Adrenal gland (tissue), 12 donors: Measurements from ENCODE around the gene SEC24D. TPM values are rescaled to one million over a fixed set of nuclear protein-coding genes. Genes with fewer than 3 reads are reported as not detected.

ENCODE experiments used
- DNase-seq, 7 donors: peaks; one replicate each; pipeline ENCODE4 v3.0.0-alpha.2; 2019 to 2020
- H3K27ac ChIP-seq, 5 donors: fragments of 200-600 bp; sonication (generic) in 4 of 5; 1 replicate in 3 of 5; 2 replicates in 2 of 5; pipeline versions ENCODE4 v1.5.1 to v1.8.0; 2016 to 2020; ENCODE audit warnings: mild to moderate bottlenecking in 1 of 5
- H3K27me3 ChIP-seq: fragments of 200-600 bp; 2 replicates; pipeline ENCODE4 v1.8.0; 2021
- H3K36me3 ChIP-seq, 2 donors: fragments of 200-600 bp; replicated peaks in 1 of 2; 1 replicate in 1 of 2; 2 replicates in 1 of 2; pipeline versions ENCODE4 v1.5.1 to v1.8.0; 2018 to 2022
- H3K4me1 ChIP-seq, 2 donors: fragments of 200-600 bp; replicated peaks in 1 of 2; 1 replicate in 1 of 2; 2 replicates in 1 of 2; pipeline versions ENCODE4 v1.5.1 to v1.8.0; 2018 to 2021
- H3K4me3 ChIP-seq, 4 donors: fragments of 200-600 bp; sonication (generic) in 3 of 4; one replicate each; pipeline ENCODE4 v1.5.1; 2016 to 2018
- H3K9me3 ChIP-seq, 3 donors: fragments of 200-600 bp; sonication (generic) in 1 of 3; replicated peaks in 1 of 3; 1 replicate in 2 of 3; 2 replicates in 1 of 3; pipeline versions ENCODE4 v1.5.1 to v1.8.0; 2016 to 2021
- CTCF ChIP-seq, 6 experiments: fragments of 450-650 bp in 4 of 6; fragments of 200-600 bp in 2 of 6; sonication (generic) in 1 of 6; IDR thresholded peaks; 1 replicate in 5 of 6; 2 replicates in 1 of 6; pipeline versions ENCODE4 v1.5.1 to v1.8.0; 2016 to 2021; ENCODE audit warnings: antibody characterized with exemption in 6 of 6, mild to moderate bottlenecking in 2 of 6, moderate library complexity in 1 of 6
- POLR2A ChIP-seq, 2 donors: fragments of 450-650 bp; IDR thresholded peaks; one replicate each; pipeline ENCODE4 v1.6.1; 2017; ENCODE audit warnings: antibody characterized with exemption in 2 of 2, mild to moderate bottlenecking in 2 of 2, moderate library complexity in 1 of 2
- WGBS, 4 donors: extraction: QIAGEN DNeasy Blood & Tissue Kit in 2 of 4; methylation state at CpG; one replicate each; pipeline versions ENCODE4 v1.1.5 to v1.1.7; 2013 to 2017; 5-methylcytosine and 5-hydroxymethylcytosine counted together
- intact Hi-C, 2 donors: fragments of 100-400 bp; cut with DNase I; formaldehyde crosslinking; loops; one replicate each; pipeline versions ENCODE4 v1.14.1 to v1.15.0; 2022 to 2023
- polyA plus RNA-seq, 3 donors: library from polyadenylated mRNA; stranded (reverse); fragments of 200-250 nt in 2 of 3; fragments of 350-450 nt in 1 of 3; fragmentation: Illumina TruSeq in 1 of 3; extraction: RNeasy Lipid Tissue Mini Kit (QIAGEN cat#74804) in 1 of 3; gene quantifications; one replicate each; pipeline ENCODE4 v1.2.3, GENCODE V29; 2013 to 2014
- total RNA-seq, 9 donors: library from RNA; depleted of rRNA in 4 of 9; stranded (reverse); fragments of >200 nt in 4 of 9; fragments of 120-200 nt in 1 of 9; fragmentation: NEBNext Ultra II Directional in 1 of 9; extraction: Animal tissue kit (Norgen Biotek cat#: 25700) in 1 of 9; gene quantifications; one replicate each; pipeline versions ENCODE4 v1.1.0 to v1.2.4, GENCODE V29; 2013 to 2023
- donor health status: healthy with polysubstance abuse.
- donor health status: Bipolar disorder and iron deficiency.
- donor health status: DM: yes; HTN: yes; CAD: no.
- donor health status: DM: no; HTN: no; CAD: no.
- donor health status: DM: no; HTN: no; CAD: no.
- donor health status: DM: yes; HTN: yes; CAD: no.

Gene SEC24D
- total and polyA plus RNA-seq, 12 donors = 5.3 to 93.6 (median 33.8) TPM

GRCh38 chr4:118755438-118756226 is 80.3 kb downstream of the SEC24D start:
- TF ChIP-seq CTCF (IDR thresholded peaks at IDR 0.05) = no peak
- TF ChIP-seq POLR2A (IDR thresholded peaks at IDR 0.05) = no peak
- peaks cover 5 to 49% of the 10 kb centered on the region in 2 donors for H3K4me1 ChIP-seq
- H3K27ac ChIP-seq = peak overlapping the region in 2 of 5 donors; percentile 27 to 46
- no peak overlapping the region for H3K4me3 ChIP-seq
- no peaks in the 10 kb centered on the region for H3K27me3 ChIP-seq
- intact Hi-C loops = no loop called here
- H3K9me3 ChIP-seq = no peaks in the 10 kb centered on the region
- 61 to 74% (median 70%) methylated on average over 2 of the region's 2 CpGs for WGBS, 4 donors
- peaks cover 0 to 10% of the 10 kb centered on the region in 2 donors for H3K36me3 ChIP-seq
- no peak for DNase-seq

- H3K27ac ChIP-seq = peak overlapping the region in 1 of 5 donors; percentile 46
Observed at GRCh38 chr4:118754890-118755289, 81.0 kb downstream of the SEC24D start.

GRCh38 chr4:118753685-118754084 is 82.2 kb downstream of the SEC24D start:
- no peak for DNase-seq
- Histone ChIP-seq H3K4me1 (peaks cover 5 to 49% of the 10 kb centered on the region in 2 donors), H3K9me3 (no peaks in the 10 kb centered on the region), H3K4me3 (no peak overlapping the region), H3K36me3 (peaks cover 0 to 16% of the 10 kb centered on the region in 2 donors), H3K27ac (peak overlapping the region in 1 of 5 donors; percentile 46), H3K27me3 (no peaks in the 10 kb centered on the region)
- TF ChIP-seq CTCF (IDR thresholded peaks at IDR 0.05) (no peak), POLR2A (IDR thresholded peaks at IDR 0.05) (no peak)
- WGBS, 4 donors = 55 to 84% (median 76%) methylated on average over 1 of the region's 1 CpG
- intact Hi-C loops = no loop called here

More at GRCh38 chr4:118754890-118755289, 81.0 kb downstream of the SEC24D start:
- Histone ChIP-seq H3K27me3 (no peaks in the 10 kb centered on the region), H3K4me1 (peaks cover 5 to 50% of the 10 kb centered on the region in 2 donors), H3K36me3 (peaks cover 0 to 16% of the 10 kb centered on the region in 2 donors), H3K4me3 (no peak overlapping the region), H3K9me3 (no peaks in the 10 kb centered on the region)
- TF ChIP-seq CTCF (IDR thresholded peaks at IDR 0.05) = no peak
- no peak for TF ChIP-seq POLR2A (IDR thresholded peaks at IDR 0.05)
- 73 to 80% (median 77%) methylated on average over 2 of the region's 2 CpGs for WGBS, 4 donors
- intact Hi-C loops = no loop called here
- DNase-seq = no peak

- no peaks in the 10 kb centered on the region for H3K27me3 ChIP-seq
- H3K27ac ChIP-seq = no peak overlapping the region
- peaks cover 0 to 16% of the 10 kb centered on the region in 2 donors for H3K36me3 ChIP-seq
- DNase-seq = no peak
- H3K4me1 ChIP-seq = peaks cover 5 to 51% of the 10 kb centered on the region in 2 donors
- intact Hi-C loops = no loop called here
- no peaks in the 10 kb centered on the region for H3K9me3 ChIP-seq
- H3K4me3 ChIP-seq = no peak overlapping the region
- TF ChIP-seq POLR2A (IDR thresholded peaks at IDR 0.05) (no peak), CTCF (IDR thresholded peaks at IDR 0.05) (no peak)
Observed at GRCh38 chr4:118753096-118753495, 82.8 kb downstream of the SEC24D start.
